ENCODE results near the gene CD79A. TPM values are rescaled to one million over a fixed set of nuclear protein-coding genes. Genes with fewer than 3 reads are reported as not detected.

The CD79A gene
- 1 to 10 TPM; 2.7 to 7.3 (median 3.9) TPM for total RNA-seq
- long read RNA-seq, donor 1, partial matches to known transcripts, result 0 of 1 reads
- long read RNA-seq, donor 1, other reads (novel, unspliced or antisense), result 0 of 1 reads
- long read RNA-seq, donor 2, partial matches to known transcripts, result 0 of 5 reads
- long read RNA-seq, donor 2, other reads (novel, unspliced or antisense), result 0 of 5 reads

GRCh38 chr19:41876847-41877832 lies at the start of gene CD79A:
Gene CD79A, plus strand, starts transcription at chr19:41877279. Its CDS starts 26 bp downstream, at chr19:41877305.
- no peak for TF ChIP-seq CTCF (IDR thresholded peaks at IDR 0.05)
- no peaks in the 10 kb centered on the region for H3K9me3 ChIP-seq
- ATAC-seq (peak; percentile 46), DNase-seq (peak in 1 of 3 donors; percentile 85)
- intact Hi-C loops (cut with DNase I, micrococcal nuclease), result no loop called here
- H3K36me3 ChIP-seq (ENCODE audit: low read depth), result no peaks in the 10 kb centered on the region
- peaks cover 13% of the 10 kb centered on the region for H3K4me1 ChIP-seq (ENCODE audit: low read depth)
- no peak within 1 kb of the TSS for H3K4me3 ChIP-seq

GRCh38 chr19:41837981-41838708 lies 38.9 kb upstream of the CD79A start:
- intact Hi-C loops (cut with DNase I, micrococcal nuclease), result no loop called here
- H3K36me3 ChIP-seq (ENCODE audit: low read depth), result no peaks in the 10 kb centered on the region
- ATAC-seq (no peak), DNase-seq (no peak)
- no peak for TF ChIP-seq CTCF (IDR thresholded peaks at IDR 0.05)
- no peaks in the 10 kb centered on the region for H3K4me1 ChIP-seq (ENCODE audit: low read depth)
- no peak overlapping the region for H3K4me3 ChIP-seq
- no peaks in the 10 kb centered on the region for H3K9me3 ChIP-seq

- H3K36me3 ChIP-seq (ENCODE audit: low read depth), result no peaks in the 10 kb centered on the region
- no peak for TF ChIP-seq CTCF (IDR thresholded peaks at IDR 0.05)
- intact Hi-C loops (cut with DNase I, micrococcal nuclease), result no loop called here
- H3K4me3 ChIP-seq, result no peak overlapping the region
- no peak for DNase-seq
- ATAC-seq, result no peak
- no peaks in the 10 kb centered on the region for H3K4me1 ChIP-seq (ENCODE audit: low read depth)
- H3K9me3 ChIP-seq, result no peaks in the 10 kb centered on the region
Observed at GRCh38 chr19:41839211-41839610, 37.9 kb upstream of the CD79A start.

GRCh38 chr19:41843371-41843770 lies 33.7 kb upstream of the CD79A start:
- Histone ChIP-seq H3K36me3 (ENCODE audit: low read depth) (no peaks in the 10 kb centered on the region), H3K9me3 (no peaks in the 10 kb centered on the region), H3K4me1 (ENCODE audit: low read depth) (no peaks in the 10 kb centered on the region), H3K4me3 (no peak overlapping the region)
- DNase-seq (no peak), ATAC-seq (no peak)
- TF ChIP-seq CTCF (IDR thresholded peaks at IDR 0.05), result no peak
- intact Hi-C loops (cut with DNase I, micrococcal nuclease), result no loop called here

- H3K4me3 ChIP-seq, result no peak within 1 kb of the TSS
- H3K36me3 ChIP-seq (ENCODE audit: low read depth), result no peaks in the 10 kb centered on the region
- intact Hi-C loops (cut with DNase I, micrococcal nuclease), result no loop called here
- no peaks in the 10 kb centered on the region for H3K9me3 ChIP-seq
- no peak for ATAC-seq
- no peak for TF ChIP-seq CTCF (IDR thresholded peaks at IDR 0.05)
- H3K4me1 ChIP-seq (ENCODE audit: low read depth), result no peaks in the 10 kb centered on the region
- DNase-seq, result no peak
Observed at GRCh38 chr19:41844601-41845000, 32.5 kb upstream of the CD79A start, which contains the start of gene LYPD4. Gene LYPD4, minus strand, starts transcription at chr19:41844683. Its CDS starts 5,398 bp downstream, at chr19:41839285.

All from mucosa of descending colon (tissue), 3 donors.